AG04449 (cell line): ENCODE results near the gene PRICKLE2.

Source experiments
- CTCF ChIA-PET: fragments of 350-600 bp; formaldehyde crosslinking; extraction: SDS; loops from one replicate; lab custom pipeline; 2021; ENCODE audit warnings: antibody characterized with exemption; lab: Yijun Ruan, JAX
- POLR2A ChIA-PET: fragments of 400-600, 350-600 bp; formaldehyde crosslinking; extraction: SDS; loops from one replicate; lab custom pipeline; 2020; ENCODE audit warnings: antibody characterized with exemption, inconsistent platforms; lab: Yijun Ruan, JAX
- DNase-seq: peaks from one replicate; pipeline ENCODE4 v3.0.0-alpha.2; 2010; ENCODE audit warnings: low read depth, low spot score
- H3K4me3 ChIP-seq: 2 replicates; pipeline ENCODE4 v1.5.1; 2011; ENCODE audit warnings: low read depth, mild to moderate bottlenecking, control low read depth, low read length
- CTCF ChIP-seq: IDR thresholded peaks from one replicate; pipeline ENCODE4 v1.5.1; 2011; ENCODE audit warnings: mild to moderate bottlenecking, moderate library complexity, low read length, control low read depth, inconsistent platforms; ENCODE audit not compliant: insufficient read depth; ENCODE audit errors: missing control alignments

PRICKLE2 gene

GRCh38 chr3:64257100-64257755 lies 32.0 kb upstream of the PRICKLE2 start:
- H3K4me3 ChIP-seq, result no peak overlapping the region
- no peak for DNase-seq
- ChIA-PET CTCF (interaction anchor here (1.0 kb wide), 2 partner anchors 10 to 13 kb away, joined by 3 to 4 read pairs; no protein-coding TSS in a partner anchor), POLR2A (no interaction called here)
- TF ChIP-seq CTCF, result no peak

- no peak for TF ChIP-seq CTCF
- POLR2A ChIA-PET, result no interaction called here
- no peak for DNase-seq
- H3K4me3 ChIP-seq, result no peak overlapping the region
- CTCF ChIA-PET, result interaction anchor here (1.6 kb wide), 1 partner anchor 143 kb away, joined by 4 read pairs; no protein-coding TSS in a partner anchor
These were observed 30.6 kb upstream of the PRICKLE2 start for GRCh38 chr3:64255741-64256340.

- no peak for TF ChIP-seq CTCF
- no peak for DNase-seq
- no peak overlapping the region for H3K4me3 ChIP-seq
- POLR2A ChIA-PET, result interaction anchor here (1.0 kb wide), 1 partner anchor 11 kb away, joined by 3 read pairs; no protein-coding TSS in a partner anchor
- CTCF ChIA-PET, result interaction anchor here (1.5 to 3.1 kb wide), 4 partner anchors 9 to 223 kb away, joined by 3 to 17 read pairs (median 4); no protein-coding TSS in a partner anchor
These were observed 29.2 kb upstream of the PRICKLE2 start for GRCh38 chr3:64254443-64254842.

GRCh38 chr3:64253689-64254088 lies 28.4 kb upstream of the PRICKLE2 start:
- no peak overlapping the region for H3K4me3 ChIP-seq
- ChIA-PET POLR2A (no interaction called here), CTCF (interaction anchor here (1.2 to 3.1 kb wide), 5 partner anchors 8 to 222 kb away, joined by 3 to 17 read pairs (median 3); no protein-coding TSS in a partner anchor)
- TF ChIP-seq CTCF, result no peak
- no peak for DNase-seq

GRCh38 chr3:64251019-64251418 lies 25.8 kb upstream of the PRICKLE2 start:
- CTCF ChIA-PET, result interaction anchor here (1.2 to 1.4 kb wide), 2 partner anchors 9 to 213 kb away, joined by 3 to 4 read pairs; no protein-coding TSS in a partner anchor
- TF ChIP-seq CTCF, result no peak
- no peak for DNase-seq
- no peak overlapping the region for H3K4me3 ChIP-seq
- POLR2A ChIA-PET, result no interaction called here
